ENCODE measurements around the gene TFDP1.

TFDP1 gene

GRCh38 chr13:113548171-113548641, 36.3 kb upstream of the TFDP1 start:
- TF ChIP-seq FOXP2 (optimal IDR thresholded peaks at IDR 0.05; ENCODE audit: borderline replicate concordance, extremely low read depth, extremely low read length, insufficient read depth), result no peak
- TF ChIP-seq REST (IDR thresholded peaks at IDR 0.05; ENCODE audit: insufficient read depth in 1 of 2, low read depth in 2 of 2, low read length in 2 of 2), result no peak
- no peak for TF ChIP-seq POLR2AphosphoS5 (IDR thresholded peaks at IDR 0.05; ENCODE audit: low read depth, low read length)
- TF ChIP-seq SIN3A (IDR thresholded peaks at IDR 0.05; ENCODE audit: borderline replicate concordance, insufficient read depth, low read length), result no peak
- TF ChIP-seq TAF1 (IDR thresholded peaks at IDR 0.05; ENCODE audit: borderline replicate concordance, insufficient read depth, low read length), result no peak

DNA sequence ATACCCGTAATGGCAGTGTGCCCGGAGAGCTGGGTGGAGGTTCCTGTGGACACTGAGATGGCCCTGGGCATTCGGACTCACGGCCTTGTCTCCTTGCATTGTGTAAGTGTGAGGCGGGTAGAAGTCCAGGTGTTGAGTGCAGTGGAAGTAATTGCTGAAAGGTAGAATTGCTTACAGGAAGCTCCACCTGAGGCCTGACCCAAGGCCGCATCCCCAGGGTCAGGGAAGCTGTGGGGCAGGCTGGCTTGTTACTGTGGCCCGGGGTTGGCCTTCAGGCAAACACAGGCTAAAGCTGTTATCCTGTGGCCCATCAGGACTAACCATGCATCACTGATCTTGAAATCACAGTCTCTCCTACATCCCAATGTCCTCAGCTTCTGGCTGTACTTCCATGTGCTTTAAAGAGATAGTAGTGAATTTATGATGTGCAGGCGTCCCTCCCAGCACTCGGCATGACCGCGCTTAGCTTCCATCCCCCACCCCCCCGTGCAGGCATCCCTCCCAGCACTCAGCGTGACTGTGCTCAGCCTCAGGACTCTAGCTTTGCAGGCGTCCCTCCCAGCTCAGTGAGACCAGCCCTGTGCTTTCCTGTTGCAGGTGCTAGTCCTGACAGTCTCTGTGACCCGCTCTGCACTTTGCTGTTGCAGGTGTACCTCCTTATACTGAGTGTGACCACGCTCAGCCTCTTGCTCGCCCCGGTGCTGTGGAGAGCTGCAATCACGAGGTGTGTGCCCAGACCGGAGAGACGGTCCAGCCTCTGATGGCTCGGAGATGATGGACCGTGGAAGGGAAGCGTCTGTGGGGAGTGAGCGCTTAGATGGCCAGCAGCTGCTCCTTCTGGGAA, 35.6 kb upstream of the TFDP1 start:
- TF ChIP-seq REST (IDR thresholded peaks at IDR 0.05; ENCODE audit: insufficient read depth in 1 of 2, low read depth in 2 of 2, low read length in 2 of 2) (no peak), POLR2AphosphoS5 (IDR thresholded peaks at IDR 0.05; ENCODE audit: low read depth, low read length) (no peak), TAF1 (IDR thresholded peaks at IDR 0.05; ENCODE audit: borderline replicate concordance, insufficient read depth, low read length) (no peak), SIN3A (IDR thresholded peaks at IDR 0.05; ENCODE audit: borderline replicate concordance, insufficient read depth, low read length) (no peak), FOXP2 (optimal IDR thresholded peaks at IDR 0.05; ENCODE audit: borderline replicate concordance, extremely low read depth, extremely low read length, insufficient read depth) (no peak)

DNA sequence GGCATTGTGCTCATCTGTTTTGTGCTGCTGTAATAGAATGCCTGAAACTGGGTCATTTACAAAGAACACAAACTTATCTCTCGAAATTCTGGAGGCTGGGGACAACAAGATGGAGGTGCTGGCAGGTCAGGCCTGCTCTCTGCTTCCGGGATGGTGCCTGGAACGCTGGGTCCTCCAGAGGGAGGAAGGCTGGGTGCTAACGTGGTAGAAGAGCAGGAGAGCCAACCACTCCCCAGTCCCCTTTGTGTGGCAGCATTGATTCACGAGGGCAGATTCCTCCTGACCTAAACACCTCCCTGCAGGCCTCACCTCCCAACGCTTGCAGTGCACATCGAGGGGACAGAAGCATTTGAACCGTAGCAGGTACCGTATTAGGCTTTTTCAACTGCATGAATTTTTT, 34.1 kb upstream of the TFDP1 start:
- TF ChIP-seq POLR2AphosphoS5 (IDR thresholded peaks at IDR 0.05; ENCODE audit: low read depth, low read length) (no peak), REST (IDR thresholded peaks at IDR 0.05; ENCODE audit: insufficient read depth in 1 of 2, low read depth in 2 of 2, low read length in 2 of 2) (no peak), SIN3A (IDR thresholded peaks at IDR 0.05; ENCODE audit: borderline replicate concordance, insufficient read depth, low read length) (no peak), TAF1 (IDR thresholded peaks at IDR 0.05; ENCODE audit: borderline replicate concordance, insufficient read depth, low read length) (no peak), FOXP2 (optimal IDR thresholded peaks at IDR 0.05; ENCODE audit: borderline replicate concordance, extremely low read depth, extremely low read length, insufficient read depth) (no peak)

DNA sequence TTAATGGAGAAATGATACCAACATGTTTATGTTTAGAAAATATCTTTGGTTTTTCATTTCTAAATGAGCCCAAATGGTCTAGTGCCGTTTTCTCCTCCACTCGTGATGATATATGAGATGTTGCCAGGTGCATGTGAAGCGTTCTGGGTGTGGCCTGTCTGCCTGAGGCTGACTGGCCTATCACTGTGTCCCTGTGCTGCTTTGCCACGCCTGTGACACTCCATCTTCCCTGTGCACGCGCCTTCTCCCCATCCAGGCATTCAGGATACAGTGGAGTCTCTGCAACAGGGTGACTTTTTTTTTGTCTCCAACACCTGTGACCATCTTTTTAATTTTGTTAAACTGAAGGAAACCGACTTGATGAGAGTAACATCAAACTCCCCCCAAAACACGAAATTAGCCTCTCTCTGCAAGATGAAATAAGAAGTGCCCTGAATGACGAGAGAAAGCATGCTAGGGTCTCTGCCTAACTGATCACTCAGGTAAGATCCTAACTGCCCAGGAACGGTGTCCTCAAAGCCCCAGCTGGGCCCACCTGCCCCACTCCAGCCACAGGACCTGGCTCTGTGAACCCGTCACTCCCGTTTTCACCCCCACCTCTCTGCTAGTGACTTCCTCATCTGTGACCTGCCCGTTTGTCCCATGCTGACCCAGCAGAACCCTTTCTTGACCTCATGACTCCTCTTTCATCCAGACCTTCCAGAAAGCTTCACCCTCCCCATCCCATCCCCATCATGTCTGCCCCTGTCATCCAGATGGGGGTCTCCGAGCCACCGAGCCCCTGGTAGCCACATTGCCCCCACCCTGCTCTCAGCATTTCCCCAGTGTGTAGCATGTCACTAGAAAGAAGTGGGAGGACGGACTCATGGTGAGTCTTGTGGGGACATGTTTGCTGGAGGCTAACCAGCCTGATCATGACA, 33.2 kb upstream of the TFDP1 start:
- TF ChIP-seq TAF1 (IDR thresholded peaks at IDR 0.05; ENCODE audit: borderline replicate concordance, insufficient read depth, low read length), result no peak
- TF ChIP-seq POLR2AphosphoS5 (IDR thresholded peaks at IDR 0.05; ENCODE audit: low read depth, low read length), result no peak
- TF ChIP-seq SIN3A (IDR thresholded peaks at IDR 0.05; ENCODE audit: borderline replicate concordance, insufficient read depth, low read length), result no peak
- TF ChIP-seq FOXP2 (optimal IDR thresholded peaks at IDR 0.05; ENCODE audit: borderline replicate concordance, extremely low read depth, extremely low read length, insufficient read depth), result no peak
- TF ChIP-seq REST (IDR thresholded peaks at IDR 0.05; ENCODE audit: insufficient read depth in 1 of 2, low read depth in 2 of 2, low read length in 2 of 2), result no peak

Data from PFSK-1 (cell line).